HL-60 (cell line): ENCODE results near the gene NETO2.
A peak's percentile ranks its signal among the peaks of the same experiment; 100 is the strongest.
"Not testable (repeated sequence)": the region's sequence is repeated elsewhere in the genome, so short reads cannot be mapped to it uniquely, and the experiment has no call there.

Experiments
- DNase-seq, 2 experiments: peaks; one replicate each; pipeline ENCODE4 v3.0.0-alpha.2; 2010 to 2020; ENCODE audit warnings: low read depth in 1 of 2, low spot score in 1 of 2
- H3K27ac ChIP-seq: fragments of 250-450 bp; sonication (Bioruptor Pico); replicated peaks from 2 replicates; pipeline ENCODE4 v1.5.1; 2020; ENCODE audit warnings: mild to moderate bottlenecking, moderate library complexity
- H3K27me3 ChIP-seq: fragments of 250-450 bp; sonication (Bioruptor Pico); 2 replicates; pipeline ENCODE4 v1.5.1; 2021; ENCODE audit warnings: mild to moderate bottlenecking, moderate library complexity; ENCODE audit not compliant: insufficient read depth, poor library complexity, severe bottlenecking
- H3K4me3 ChIP-seq: replicated peaks from 2 replicates; pipeline ENCODE4 v1.5.1; 2011; ENCODE audit warnings: mild to moderate bottlenecking, control low read depth, low read length; ENCODE audit not compliant: insufficient read depth
- CTCF ChIP-seq: IDR thresholded peaks from one replicate; pipeline ENCODE4 v1.5.1; 2011; ENCODE audit warnings: low read length, control low read depth, inconsistent platforms; ENCODE audit not compliant: insufficient read depth
- GABPA ChIP-seq: IDR thresholded peaks from 2 replicates; pipeline ENCODE4 v1.6.1; 2012; ENCODE audit warnings: low read depth
- POLR2AphosphoS5 ChIP-seq: IDR thresholded peaks from 2 replicates; pipeline ENCODE4 v1.6.1; 2012; ENCODE audit warnings: low read depth
- REST ChIP-seq: IDR thresholded peaks from 2 replicates; pipeline ENCODE4 v1.6.1; 2012; ENCODE audit warnings: low read depth; ENCODE audit not compliant: insufficient replicate concordance
- SPI1 ChIP-seq: IDR thresholded peaks from 2 replicates; pipeline ENCODE4 v1.6.1; 2012; ENCODE audit warnings: low read depth, mild to moderate bottlenecking, borderline replicate concordance

Gene NETO2

GRCh38 chr16:47139561-47140185 is 4.1 kb downstream of the NETO2 start:
- Histone ChIP-seq H3K27me3 (no peaks in the 10 kb centered on the region), H3K4me3 (no peak overlapping the region), H3K27ac (no peak overlapping the region)
- DNase-seq: no peak
- no peak for TF ChIP-seq CTCF

- not testable (repeated sequence) for DNase-seq, H3K27ac ChIP-seq, H3K4me3 ChIP-seq, H3K27me3 ChIP-seq
Observed at GRCh38 chr16:47137925-47138324, 5.8 kb downstream of the NETO2 start.

- no peak for TF ChIP-seq REST
- no peak for TF ChIP-seq POLR2AphosphoS5
- no peak for TF ChIP-seq CTCF
- no peak for TF ChIP-seq GABPA
- TF ChIP-seq SPI1: no peak
- peak in 1 of 2 experiments; percentile 10 for DNase-seq
- Histone ChIP-seq H3K27me3 (no peaks in the 10 kb centered on the region), H3K27ac (no peak overlapping the region), H3K4me3 (no peak overlapping the region)
Observed at GRCh38 chr16:47136099-47136842, 7.5 kb downstream of the NETO2 start.

- Histone ChIP-seq H3K4me3 (no peak overlapping the region), H3K27me3 (no peaks in the 10 kb centered on the region), H3K27ac (no peak overlapping the region)
- no peak for TF ChIP-seq REST
- DNase-seq: no peak
Observed at GRCh38 chr16:47134550-47134949, 9.2 kb downstream of the NETO2 start.

- Histone ChIP-seq H3K27me3 (no peaks in the 10 kb centered on the region), H3K27ac (no peak overlapping the region), H3K4me3 (no peak overlapping the region)
- TF ChIP-seq SPI1 (no peak), POLR2AphosphoS5 (no peak), CTCF (no peak), GABPA (no peak), REST (no peak)
- no peak for DNase-seq
Observed at GRCh38 chr16:47132308-47132707, 11.4 kb downstream of the NETO2 start.
